Measurements from ENCODE around the gene PLEKHG2.

- TF ChIP-seq CTCF (IDR thresholded peaks at IDR 0.05) (no peak), RAD21 (conservative IDR thresholded peaks at IDR 0.05 in 1 of 2, IDR thresholded peaks at IDR 0.05 in 1 of 2) (no peak), POLR2A (IDR thresholded peaks at IDR 0.05; ENCODE audit: low read length) (no peak), ZFP36 (IDR thresholded peaks at IDR 0.05; ENCODE audit: borderline replicate concordance, partially characterized antibody) (no peak), CHD4 (IDR thresholded peaks at IDR 0.05; ENCODE audit: borderline replicate concordance) (no peak), RFX5 (IDR thresholded peaks at IDR 0.05) (no peak), ESRRA (IDR thresholded peaks at IDR 0.05; ENCODE audit: borderline replicate concordance, low read length) (no peak), HDAC2 (IDR thresholded peaks at IDR 0.05) (no peak)
- TF ChIP-seq, protein P1, sequence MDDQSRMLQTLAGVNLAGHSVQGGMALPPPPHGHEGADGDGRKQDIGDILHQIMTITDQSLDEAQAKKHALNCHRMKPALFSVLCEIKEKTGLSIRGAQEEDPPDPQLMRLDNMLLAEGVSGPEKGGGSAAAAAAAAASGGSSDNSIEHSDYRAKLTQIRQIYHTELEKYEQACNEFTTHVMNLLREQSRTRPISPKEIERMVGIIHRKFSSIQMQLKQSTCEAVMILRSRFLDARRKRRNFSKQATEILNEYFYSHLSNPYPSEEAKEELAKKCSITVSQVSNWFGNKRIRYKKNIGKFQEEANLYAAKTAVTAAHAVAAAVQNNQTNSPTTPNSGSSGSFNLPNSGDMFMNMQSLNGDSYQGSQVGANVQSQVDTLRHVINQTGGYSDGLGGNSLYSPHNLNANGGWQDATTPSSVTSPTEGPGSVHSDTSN (IDR thresholded peaks at IDR 0.05), result no peak
Measured at GRCh38 chr19:39382991-39383828, 29.3 kb upstream of the PLEKHG2 start.

All from A549 (cell line).